HCT116 (cell line): Measurements from ENCODE around the gene TAOK3. TPM values are rescaled to one million over a fixed set of nuclear protein-coding genes. Genes with fewer than 3 reads are reported as not detected.

Experiments used
- ATAC-seq: fragments of 200-7000 bp; cut with Tn5 transposase; 2 replicates; pipeline ENCODE4 v1.9.1; 2020; ENCODE audit warnings: mild to moderate bottlenecking, moderate library complexity
- BruUV-seq: library from RNA; stranded (reverse); fragments of 400-500 nt; replicated peaks from 2 replicates; lab custom pipeline; 2021; lab: Mats Ljungman, UMichigan
- CTCF ChIA-PET: fragments of 300-600 bp; sonication (Branson Sonifier 250); formaldehyde crosslinking; loops from one replicate; lab custom pipeline; 2021; ENCODE audit warnings: antibody characterized with exemption; lab: Charles Lee
- POLR2A ChIA-PET: fragments of 300-600, 350-600 bp; sonication (Branson Sonifier 250); formaldehyde crosslinking; loops from one replicate; lab custom pipeline; 2021; ENCODE audit warnings: antibody characterized with exemption; lab: Charles Lee
- RAD21 ChIA-PET, 2 experiments: fragments of 300-600 bp; sonication (Branson Sonifier 250); formaldehyde crosslinking; loops; one replicate each; lab custom pipeline; 2023; ENCODE audit warnings: low total read pairs in 2 of 2; ENCODE audit not compliant: uncharacterized antibody in 2 of 2, unreplicated experiment in 2 of 2, low non-redundant PET in 1 of 2; lab: Charles Lee
- DNase-seq: peaks from one replicate; pipeline ENCODE4 v3.0.0-alpha.2; 2010; ENCODE audit warnings: low read depth, low spot score
- H2AFZ ChIP-seq: fragments of 200-600 bp; shearing (Covaris generic), sonication (generic); 2 replicates; pipeline ENCODE4 v1.6.1; 2017; ENCODE audit warnings: low read depth, mixed run types, mixed read lengths, antibody characterized with exemption, low read length; ENCODE audit not compliant: poor library complexity, severe bottlenecking
- H3K27ac ChIP-seq: 2 replicates; pipeline ENCODE4 v1.5.1; 2012; ENCODE audit warnings: low read depth, low read length
- H3K27me3 ChIP-seq: fragments of 200-600 bp; sonication (generic); 2 replicates; pipeline ENCODE4 v1.6.1; 2016; ENCODE audit warnings: mixed run types, low read length, mixed read lengths; ENCODE audit not compliant: insufficient read depth
- H3K36me3 ChIP-seq, 2 experiments: fragments of 200-500 bp in 1 of 2; fragments of 200-600 bp in 1 of 2; sonication (Bioruptor generic) in 1 of 2; sonication (generic) in 1 of 2; 2 replicates each; pipeline versions ENCODE4 v1.5.1 to v1.6.1; 2014 to 2016; ENCODE audit warnings: low read length in 2 of 2, inconsistent platforms in 1 of 2, mixed read lengths in 1 of 2, mixed run types in 1 of 2; ENCODE audit not compliant: insufficient read depth in 2 of 2, control insufficient read depth in 1 of 2
- H3K4me1 ChIP-seq, 2 experiments: fragments of 200-600 bp in 1 of 2; sonication (generic) in 1 of 2; 2 replicates each; pipeline versions ENCODE4 v1.5.1 to v1.6.1; 2012 to 2017; ENCODE audit warnings: low read length in 2 of 2, inconsistent platforms in 1 of 2, mild to moderate bottlenecking in 1 of 2, mixed read lengths in 1 of 2, mixed run types in 1 of 2, moderate library complexity in 1 of 2; ENCODE audit not compliant: insufficient read depth in 2 of 2, control insufficient read depth in 1 of 2
- H3K4me2 ChIP-seq: fragments of 200-600 bp; sonication (generic); 2 replicates; pipeline ENCODE4 v1.6.1; 2017; ENCODE audit warnings: mixed run types, low read length, mixed read lengths
- H3K4me3 ChIP-seq, 2 experiments: fragments of 200-600 bp in 1 of 2; sonication (generic) in 1 of 2; replicated peaks in 1 of 2; 2 replicates each; pipeline ENCODE4 v1.5.1; 2011 to 2016; ENCODE audit warnings: low read length in 2 of 2, control low read depth in 1 of 2, low read depth in 1 of 2, mild to moderate bottlenecking in 1 of 2, mixed read lengths in 1 of 2, mixed run types in 1 of 2
- H3K79me2 ChIP-seq: fragments of 200-600 bp; sonication (generic); 2 replicates; pipeline ENCODE4 v1.6.1; 2017; ENCODE audit warnings: mild to moderate bottlenecking, mixed run types, low read length, moderate library complexity, mixed read lengths; ENCODE audit not compliant: insufficient read depth
- H3K9ac ChIP-seq: fragments of 200-600 bp; sonication (generic); 2 replicates; pipeline ENCODE4 v1.6.1; 2016; ENCODE audit warnings: low read length, mixed read lengths
- H3K9me2 ChIP-seq: fragments of 200-600 bp; sonication (generic), shearing (Covaris generic); 2 replicates; pipeline ENCODE4 v1.6.1; 2017; ENCODE audit warnings: mixed run types, mild to moderate bottlenecking, moderate library complexity; ENCODE audit not compliant: insufficient read depth
- H3K9me3 ChIP-seq, 2 experiments: fragments of 200-500 bp in 1 of 2; fragments of 200-600 bp in 1 of 2; sonication (Bioruptor generic) in 1 of 2; sonication (generic) in 1 of 2; 2 replicates each; pipeline ENCODE4 v1.6.1; 2014 to 2017; ENCODE audit warnings: low read length in 2 of 2, mixed read lengths in 2 of 2, inconsistent platforms in 1 of 2, low read depth in 1 of 2, mild to moderate bottlenecking in 1 of 2, mixed run types in 1 of 2, moderate library complexity in 1 of 2; ENCODE audit not compliant: control insufficient read depth in 1 of 2, insufficient read depth in 1 of 2
- H4K20me1 ChIP-seq: fragments of 200-600 bp; sonication (generic), shearing (Covaris generic); 2 replicates; pipeline ENCODE4 v1.6.1; 2017; ENCODE audit warnings: mixed run types, mild to moderate bottlenecking, moderate library complexity; ENCODE audit not compliant: insufficient read depth
- EGR1 ChIP-seq: IDR thresholded peaks from 2 replicates; pipeline ENCODE4 v1.6.1; 2012; ENCODE audit warnings: low read depth
- EZH2 ChIP-seq: fragments of 200-600 bp; sonication (generic); IDR thresholded peaks from 2 replicates; pipeline ENCODE4 v1.6.1; 2017; ENCODE audit warnings: antibody characterized with exemption, mixed run types
- EZH2phosphoT487 ChIP-seq: fragments of 200-600 bp; IDR thresholded peaks from 2 replicates; pipeline ENCODE4 v1.6.1; 2018; ENCODE audit warnings: antibody characterized with exemption, borderline replicate concordance
- MAX ChIP-seq: IDR thresholded peaks from 2 replicates; pipeline ENCODE4 v1.6.1; 2012
- SRF ChIP-seq: IDR thresholded peaks from 2 replicates; pipeline ENCODE4 v1.6.1; 2012; ENCODE audit warnings: low read depth
- TCF7L2 ChIP-seq: IDR thresholded peaks from 2 replicates; pipeline ENCODE4 v1.7.0; 2011; ENCODE audit warnings: borderline replicate concordance, inconsistent platforms; ENCODE audit not compliant: insufficient read depth, insufficient read length; ENCODE audit errors: extremely low read depth
- ZNF274 ChIP-seq: fragments of 200-500 bp; sonication (Bioruptor generic); IDR thresholded peaks from 2 replicates; pipeline ENCODE4 v1.6.1; 2014; ENCODE audit warnings: mild to moderate bottlenecking, low read depth, low read length, inconsistent platforms
- intact Hi-C: fragments of 100-400 bp; cut with micrococcal nuclease; formaldehyde crosslinking; loops from 2 replicates; pipeline ENCODE4 v1.10.0; 2022
- total RNA-seq: library from RNA; stranded (reverse); gene quantifications from one replicate; pipeline ENCODE4 v1.2.1, GENCODE V29; 2021; ENCODE audit not compliant: unreplicated experiment

The TAOK3 gene
- total RNA-seq, 1 experiment from 2014 or later: 10.5 TPM

GRCh38 chr12:118374126-118374725 lies 1.5 kb upstream of the TAOK3 start:
- peaks cover 0 to 35% of the 10 kb centered on the region in 2 experiments; a peak in 3 of 4 replicates for H3K4me1 ChIP-seq

GRCh38 chr12:118373616-118374015 lies 909 bp upstream of the TAOK3 start:
- intact Hi-C loops: no loop called here
- Histone ChIP-seq H3K9me2 (no peaks in the 10 kb centered on the region), H3K4me1 (peaks cover 0 to 35% of the 10 kb centered on the region in 2 experiments; a peak in 3 of 4 replicates), H3K27ac (no peak overlapping the region), H3K9me3 (no peaks in the 10 kb centered on the region), H4K20me1 (no peaks in the 10 kb centered on the region), H3K4me2 (peak overlapping the region; percentile 91), H3K79me2 (peaks cover 19% of the 10 kb centered on the region), H3K36me3 (no peaks in the 10 kb centered on the region), H3K4me3 (peak overlapping the region; percentile 65 to 89), H2AFZ (no peak overlapping the region), H3K9ac (peak overlapping the region; percentile 69), H3K27me3 (no peaks in the 10 kb centered on the region)
- RAD21 ChIA-PET: no interaction called here
- POLR2A ChIA-PET: interaction anchor here (0.9 kb wide), 1 partner anchor 212 kb away, joined by 3 read pairs; no protein-coding TSS in a partner anchor
- ATAC-seq (no peak), DNase-seq (no peak)
- TF ChIP-seq EZH2 (no peak), ZNF274 (no peak), TCF7L2 (no peak), EZH2phosphoT487 (no peak), SRF (no peak)
- CTCF ChIA-PET: interaction anchor here (0.8 to 2.3 kb wide), 3 partner anchors 192 to 319 kb away, joined by 4 to 10 read pairs (median 8); no protein-coding TSS in a partner anchor
- no TSS peak for BruUV-seq

More at GRCh38 chr12:118374126-118374725, 1.5 kb upstream of the TAOK3 start:
- no TSS peak for BruUV-seq
- POLR2A ChIA-PET: no interaction called here
- Histone ChIP-seq H4K20me1 (no peaks in the 10 kb centered on the region), H3K9me3 (no peaks in the 10 kb centered on the region), H3K4me3 (peak overlapping the region; percentile 65 to 89; a peak in 2 of 4 replicates)
- DNase-seq: no peak
- no peak for TF ChIP-seq MAX
- 0 out of 2 replicates have a peak, but pooled peaks have one; percentile 26 for TF ChIP-seq EGR1
- TF ChIP-seq, all 23 proteins: peak for 1
- H3K9ac ChIP-seq: no peak overlapping the region
- CTCF ChIA-PET: interaction anchor here (0.8 to 4.4 kb wide), 4 partner anchors 192 to 319 kb away, joined by 4 to 62 read pairs (median 9); no protein-coding TSS in a partner anchor
- H3K4me2 ChIP-seq: peak overlapping the region; percentile 91
- ATAC-seq: no peak
- intact Hi-C loops: no loop called here
- no peaks in the 10 kb centered on the region for H3K9me2 ChIP-seq
- H3K36me3 ChIP-seq: no peaks in the 10 kb centered on the region
- no peak overlapping the region for H3K27ac ChIP-seq
- H2AFZ ChIP-seq: no peak overlapping the region
- peaks cover 20% of the 10 kb centered on the region for H3K79me2 ChIP-seq
- H3K27me3 ChIP-seq: no peaks in the 10 kb centered on the region
- RAD21 ChIA-PET: no interaction called here
